HL-60/S4 treated with retinoic acid at 250 ng/mL for 4 days and 3 days (cell line): Measurements from ENCODE around the gene ATP1B2.
"Not testable (repeated sequence)": the region's sequence is repeated elsewhere in the genome, so short reads cannot be mapped to it uniquely, and the experiment has no call there.

Experiments used
- in situ Hi-C: fragments of 300-500 bp; cut with MboI; formaldehyde crosslinking; loops from 2 replicates; pipeline ENCODE4 v1.7.0; 2022; ENCODE audit warnings: low sequenced_read_pairs

ATP1B2 gene

DNA sequence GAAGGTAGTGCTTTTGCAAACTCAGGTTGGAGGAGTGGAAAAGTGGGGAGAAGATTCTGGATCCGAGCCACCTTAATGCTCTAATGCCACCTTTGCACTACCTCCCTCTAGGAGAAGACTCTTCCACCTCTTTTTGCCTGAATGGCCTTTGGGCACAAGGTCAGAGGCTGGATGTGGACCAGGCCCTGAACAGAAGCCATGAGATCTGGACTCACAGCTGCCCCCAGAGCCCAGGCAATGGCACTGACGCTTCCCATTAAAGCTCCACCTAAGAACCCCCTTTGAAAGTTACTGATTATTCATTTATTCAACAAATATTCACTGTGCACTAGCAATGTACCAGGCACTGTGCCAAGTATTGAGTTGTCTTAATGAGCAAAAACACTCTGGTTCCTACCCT, 17.6 kb upstream of the ATP1B2 start:
- in situ Hi-C loops: no loop called here

DNA sequence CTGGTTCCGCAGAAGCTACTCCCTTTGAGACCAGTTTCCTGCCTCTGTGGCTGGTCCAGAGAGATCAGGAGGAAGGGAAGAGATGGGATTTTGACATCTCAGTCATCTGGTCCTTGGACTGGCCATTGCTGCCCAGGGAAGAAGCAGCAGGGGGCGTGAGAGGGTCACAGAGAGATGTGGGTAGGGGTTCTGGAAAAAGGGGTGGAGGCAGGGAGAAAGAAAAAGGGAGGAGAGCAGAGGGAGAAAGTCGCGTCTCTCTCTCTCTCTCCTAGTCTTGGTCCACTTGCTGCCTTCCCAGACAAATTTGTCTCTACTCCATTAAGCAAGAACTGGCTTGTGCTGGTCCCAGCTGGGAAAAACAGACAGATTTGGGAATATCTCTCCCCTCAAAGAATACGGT, 16.3 kb upstream of the ATP1B2 start:
- in situ Hi-C loops: no loop called here

DNA sequence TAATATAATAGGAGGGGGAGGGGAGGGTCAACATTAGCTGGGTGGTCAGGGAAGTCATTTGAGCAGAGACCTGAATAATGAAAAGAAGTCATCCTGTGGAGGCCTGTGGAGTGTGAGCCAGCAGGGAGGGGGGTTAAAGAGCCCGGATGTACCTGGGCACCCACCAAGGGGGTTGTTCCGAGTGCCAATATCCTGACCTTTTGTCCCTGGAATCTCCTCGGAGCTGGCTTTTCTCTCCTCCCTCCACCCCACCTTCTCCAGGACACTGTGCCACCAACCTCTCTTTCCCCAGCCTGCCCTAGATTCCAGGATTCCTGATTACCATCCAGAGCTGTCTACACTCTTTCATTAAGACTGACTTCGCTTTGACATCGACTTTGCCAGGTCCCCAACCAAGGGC, 14.6 kb upstream of the ATP1B2 start:
- in situ Hi-C loops: no loop called here

DNA sequence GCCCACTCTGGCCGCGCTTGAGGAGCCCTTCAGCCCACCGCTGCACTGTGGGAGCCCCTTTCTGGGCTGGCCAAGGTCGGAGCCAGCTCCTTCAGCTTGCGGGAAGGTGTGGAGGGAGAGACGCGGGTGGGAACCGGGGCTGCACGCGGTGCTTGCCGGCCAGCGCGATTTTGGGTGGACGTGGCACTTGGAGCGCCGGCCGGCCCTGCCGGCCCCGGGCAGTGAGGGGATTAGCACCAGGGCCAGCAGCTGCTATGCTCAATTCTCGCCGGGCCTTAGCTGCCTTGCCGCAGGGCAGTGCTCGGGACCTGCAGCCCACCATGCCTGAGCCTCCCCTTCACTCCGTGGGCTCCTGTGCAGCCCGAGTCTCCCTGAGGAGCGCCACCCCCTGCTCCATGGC, 9.9 kb upstream of the ATP1B2 start:
- in situ Hi-C loops: no loop called here

DNA sequence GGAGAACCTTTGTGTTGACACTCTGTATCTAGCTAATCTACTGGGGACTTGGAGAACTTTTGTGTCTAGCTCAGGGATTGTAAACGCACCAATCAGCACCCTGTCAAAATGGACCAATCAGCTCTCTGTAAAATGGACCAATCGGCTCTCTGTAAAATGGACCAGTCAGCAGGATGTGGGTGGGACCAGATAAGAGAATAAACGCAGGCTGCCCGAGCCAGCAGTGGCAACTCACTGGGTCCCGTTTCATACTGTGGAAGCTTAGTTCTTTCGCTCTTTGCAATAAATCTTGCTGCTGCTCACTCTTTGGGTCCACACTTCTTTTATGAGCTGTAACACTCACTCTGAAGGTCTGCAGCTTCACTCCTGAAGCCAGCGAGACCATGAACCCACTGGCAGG, 9.1 kb upstream of the ATP1B2 start:
- in situ Hi-C loops: not testable (repeated sequence)

DNA sequence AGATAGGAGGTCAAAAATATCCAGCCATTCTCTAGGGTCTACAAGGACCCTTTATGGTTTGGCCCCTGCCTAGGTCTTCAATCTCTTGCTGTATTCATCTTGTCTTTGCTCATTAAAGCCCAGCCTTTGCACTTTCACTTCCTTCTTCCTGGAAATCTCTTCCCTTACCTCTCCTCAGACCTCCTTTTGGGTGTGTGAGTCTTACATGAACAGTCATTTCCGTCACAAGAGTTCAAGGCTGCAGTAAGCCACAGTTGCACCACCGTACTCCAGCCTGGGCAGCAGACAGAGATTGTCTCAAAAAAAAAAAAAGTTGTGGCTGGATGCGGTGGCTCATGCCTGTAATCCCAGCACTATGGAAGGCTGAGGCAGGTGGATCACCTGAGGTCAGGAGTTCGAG, 6.0 kb upstream of the ATP1B2 start:
- in situ Hi-C loops: no loop called here

DNA sequence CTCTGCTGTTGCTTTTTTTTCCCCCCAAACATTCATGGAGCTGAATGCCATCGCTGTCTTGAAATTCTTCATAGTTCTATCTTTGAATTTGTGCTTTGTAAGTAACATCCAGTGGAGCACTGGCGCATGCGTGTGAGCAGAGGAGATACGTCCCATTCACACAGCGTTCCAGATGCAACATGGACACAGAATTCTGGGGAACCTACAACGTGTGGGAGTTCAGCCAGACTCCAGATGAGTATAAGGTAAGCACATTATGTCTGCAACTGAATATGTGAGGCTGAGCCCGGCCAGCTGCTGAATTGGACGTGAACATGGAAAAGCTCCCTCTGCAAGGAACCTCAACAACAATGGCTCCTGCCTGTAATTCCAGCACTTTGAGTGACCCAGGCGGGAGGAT, 4.3 kb upstream of the ATP1B2 start:
- in situ Hi-C loops: no loop called here

DNA sequence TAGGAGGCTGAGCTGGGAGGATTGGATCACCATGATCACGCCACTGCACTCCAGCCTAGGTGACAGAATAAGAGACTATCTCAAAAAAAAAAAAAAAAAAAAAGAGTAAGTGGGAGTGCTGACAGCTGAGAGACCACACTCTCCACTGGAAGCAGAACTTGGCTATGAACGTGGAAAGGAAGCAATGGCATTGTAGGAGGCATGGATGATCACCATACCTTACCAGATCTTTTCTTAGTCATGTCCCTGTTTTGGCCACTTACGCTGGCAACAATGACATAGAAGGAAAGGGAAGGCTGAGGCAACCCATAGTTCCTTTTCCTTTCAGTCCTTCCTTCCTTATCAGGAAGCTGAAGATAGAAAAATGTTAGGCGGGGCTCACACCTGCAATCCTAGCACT, 3.7 kb upstream of the ATP1B2 start:
- in situ Hi-C loops: no loop called here

DNA sequence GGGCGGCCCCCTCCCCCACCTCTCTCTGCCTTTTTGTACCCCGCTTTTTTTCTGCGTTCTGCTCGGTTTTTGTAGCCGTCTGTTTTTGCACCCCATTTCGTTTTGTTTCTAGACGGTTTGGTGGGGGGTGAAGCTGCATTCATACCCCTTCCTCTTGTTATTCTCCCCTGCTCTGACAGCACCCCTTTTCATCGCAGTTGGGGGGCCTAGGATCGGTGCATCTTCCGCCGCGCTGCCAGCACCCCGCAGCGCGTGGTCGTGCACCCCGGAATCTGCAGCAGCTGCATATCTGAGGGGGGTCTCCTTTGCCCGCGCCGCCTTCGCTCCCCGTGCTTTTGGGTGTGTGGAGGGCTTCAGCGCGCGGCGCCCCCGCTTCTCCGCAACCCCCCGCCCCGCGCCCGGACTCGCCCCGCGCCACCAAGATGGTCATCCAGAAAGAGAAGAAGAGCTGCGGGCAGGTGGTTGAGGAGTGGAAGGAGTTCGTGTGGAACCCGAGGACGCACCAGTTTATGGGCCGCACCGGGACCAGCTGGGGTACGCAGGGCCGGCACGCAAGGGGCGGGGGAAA, 455 bp downstream of the ATP1B2 start:
- in situ Hi-C loops: no loop called here

DNA sequence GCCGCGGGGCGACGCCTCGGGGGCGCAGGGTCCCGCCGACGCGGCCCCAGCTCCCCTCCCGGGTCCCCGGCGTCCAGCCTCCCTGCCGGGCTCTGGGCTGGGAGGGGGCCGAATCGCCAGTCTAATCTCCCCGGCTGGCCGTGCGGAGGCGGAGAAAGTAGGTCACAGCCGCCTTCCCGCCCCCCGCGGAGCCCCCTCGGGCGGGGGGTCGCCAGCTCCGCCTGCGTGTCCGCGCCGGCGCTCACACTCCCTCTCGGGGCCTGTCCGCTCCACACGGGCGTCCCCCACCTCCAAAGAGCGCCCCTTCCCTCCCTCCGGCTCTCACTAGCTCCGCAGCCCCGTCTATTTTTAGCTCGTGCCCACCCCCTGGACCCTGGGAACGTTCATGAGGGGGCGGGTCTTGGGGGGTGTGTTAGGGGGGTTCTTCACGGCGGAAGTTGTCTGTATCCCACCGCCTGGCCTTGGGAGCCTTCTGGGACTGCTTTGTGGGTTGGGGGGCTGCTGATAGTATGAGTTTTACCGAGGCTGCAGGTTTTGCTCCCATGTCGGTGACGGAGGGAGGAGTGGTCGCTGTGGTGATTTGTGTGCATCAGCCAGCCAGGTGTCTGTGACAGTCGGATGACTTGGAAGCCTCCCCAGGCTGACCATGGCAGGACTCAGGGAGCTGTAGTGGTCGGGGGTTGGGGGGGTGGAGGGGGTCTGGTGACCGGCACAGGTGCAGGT, 1.1 kb downstream of the ATP1B2 start:
- in situ Hi-C loops: no loop called here

DNA sequence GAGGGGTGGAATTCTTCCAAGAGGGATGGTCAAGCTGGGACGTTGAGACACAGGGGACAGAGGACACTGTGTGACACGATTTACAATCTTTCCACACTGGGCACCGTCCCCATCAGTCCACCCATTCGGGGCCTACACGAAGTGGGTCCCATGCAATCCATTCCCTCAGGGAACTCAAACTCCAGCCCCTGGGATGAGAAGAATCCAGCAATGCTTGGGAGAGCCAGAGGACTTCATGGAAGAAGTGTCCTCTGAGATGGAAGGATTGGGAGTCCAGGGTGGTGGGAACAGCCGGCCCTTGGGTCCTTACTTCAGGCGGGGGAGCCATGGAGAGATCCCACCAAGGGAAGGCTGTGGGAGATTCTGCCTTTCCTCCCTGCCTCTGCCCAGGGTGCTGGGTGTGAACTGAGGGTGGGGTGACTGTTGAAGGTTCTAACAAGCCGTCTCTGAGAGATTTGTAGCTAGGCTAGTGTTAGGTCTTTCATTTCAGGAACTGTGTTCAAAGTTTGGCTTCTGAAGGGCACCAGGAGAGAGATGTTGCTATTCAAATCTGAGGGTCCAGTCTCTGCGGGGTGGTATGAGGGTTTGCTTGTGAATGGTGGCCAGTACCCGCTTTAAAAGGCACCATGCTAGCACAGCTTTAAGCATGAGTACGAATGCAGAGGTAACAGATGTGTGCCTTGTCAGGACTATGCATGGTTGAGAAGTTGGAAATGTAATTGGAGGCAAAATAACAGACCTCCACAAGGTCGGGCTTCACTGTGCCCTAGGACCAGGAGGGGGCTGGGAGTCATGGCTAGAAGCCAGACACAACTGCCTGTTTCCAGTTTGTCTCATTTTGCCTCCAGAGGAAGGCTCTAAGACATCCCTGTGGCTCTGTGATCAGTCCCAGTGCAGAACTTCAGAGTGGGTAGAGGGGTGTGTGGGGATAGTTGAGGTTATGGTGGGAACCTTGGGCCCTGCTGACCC, 1.9 kb downstream of the ATP1B2 start:
- in situ Hi-C loops: no loop called here

DNA sequence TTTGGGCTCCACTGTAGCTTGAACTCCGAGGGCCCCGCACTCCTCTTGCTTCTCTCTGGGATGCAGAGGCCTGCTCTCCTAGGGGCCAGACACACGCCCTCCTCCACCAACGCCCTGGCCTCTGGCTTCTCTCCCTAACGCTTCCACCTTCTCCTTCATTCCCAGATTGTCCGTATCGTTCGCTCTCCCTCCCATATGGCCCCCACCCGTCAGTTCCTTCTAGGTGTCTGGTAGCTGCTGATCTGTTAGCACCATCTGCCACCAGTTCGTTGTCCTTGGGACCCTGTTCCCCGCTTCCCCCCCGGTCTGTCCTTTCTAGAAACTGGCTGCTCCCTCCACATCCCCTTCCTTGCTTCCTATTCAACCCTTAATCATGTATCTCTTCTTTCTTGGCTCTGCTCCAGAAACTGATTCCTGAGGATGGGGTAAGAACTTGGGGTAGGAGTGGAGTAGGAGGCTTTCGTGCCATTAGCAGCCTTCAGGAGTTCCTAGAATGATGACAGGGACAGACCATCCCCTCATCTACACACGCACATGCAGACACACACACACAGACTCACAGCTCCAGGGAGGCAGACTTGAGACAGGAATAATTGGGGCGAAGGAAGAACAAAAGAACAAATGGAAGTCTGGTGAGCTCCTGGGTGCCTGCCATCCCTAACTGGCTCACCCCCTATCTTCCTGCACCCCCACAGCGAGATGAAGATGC, 4.3 kb downstream of the ATP1B2 start:
- in situ Hi-C loops: no loop called here

DNA sequence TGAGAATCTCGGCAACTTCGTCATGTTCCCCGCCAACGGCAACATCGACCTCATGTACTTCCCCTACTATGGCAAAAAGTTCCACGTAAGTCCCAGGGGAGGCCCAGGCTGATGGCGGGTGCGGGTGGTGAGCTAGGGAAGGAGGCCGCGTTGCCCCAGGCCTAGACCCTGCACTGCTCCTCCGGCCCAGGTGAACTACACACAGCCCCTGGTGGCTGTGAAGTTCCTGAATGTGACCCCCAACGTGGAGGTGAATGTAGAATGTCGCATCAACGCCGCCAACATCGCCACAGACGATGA, 4.8 kb downstream of the ATP1B2 start:
- in situ Hi-C loops: no loop called here

DNA sequence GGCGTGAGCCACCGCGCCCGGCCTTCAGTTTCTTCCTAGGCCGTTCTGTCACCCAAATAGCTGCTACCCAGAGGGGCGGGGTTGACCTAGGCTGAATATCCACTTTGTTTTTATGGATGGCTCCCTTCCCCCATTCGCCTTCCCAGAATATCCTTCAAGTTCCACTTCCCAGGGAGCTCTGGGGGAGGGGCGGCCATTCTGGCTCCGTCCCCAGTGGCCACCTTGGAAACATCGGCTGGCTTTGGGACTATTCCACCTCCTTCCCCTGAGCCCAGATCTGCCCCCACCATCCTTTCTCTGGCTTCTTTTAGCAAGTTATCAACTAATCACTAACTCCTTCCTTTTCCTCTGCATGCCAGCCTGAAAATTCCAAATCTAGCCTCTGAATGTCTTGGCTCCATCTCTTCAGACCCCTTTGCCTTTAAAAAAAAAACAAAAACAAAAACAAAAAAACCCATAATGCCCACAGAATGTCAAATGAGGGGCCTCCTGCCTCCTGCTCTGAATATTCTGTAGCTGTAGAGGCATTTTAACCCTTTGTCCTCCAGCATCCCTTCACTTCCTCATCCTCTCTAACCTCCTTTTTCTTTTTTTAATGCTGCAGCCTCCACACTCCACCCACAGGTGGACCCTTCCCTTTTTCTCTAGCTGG, 6.4 kb downstream of the ATP1B2 start:
- in situ Hi-C loops: no loop called here

DNA sequence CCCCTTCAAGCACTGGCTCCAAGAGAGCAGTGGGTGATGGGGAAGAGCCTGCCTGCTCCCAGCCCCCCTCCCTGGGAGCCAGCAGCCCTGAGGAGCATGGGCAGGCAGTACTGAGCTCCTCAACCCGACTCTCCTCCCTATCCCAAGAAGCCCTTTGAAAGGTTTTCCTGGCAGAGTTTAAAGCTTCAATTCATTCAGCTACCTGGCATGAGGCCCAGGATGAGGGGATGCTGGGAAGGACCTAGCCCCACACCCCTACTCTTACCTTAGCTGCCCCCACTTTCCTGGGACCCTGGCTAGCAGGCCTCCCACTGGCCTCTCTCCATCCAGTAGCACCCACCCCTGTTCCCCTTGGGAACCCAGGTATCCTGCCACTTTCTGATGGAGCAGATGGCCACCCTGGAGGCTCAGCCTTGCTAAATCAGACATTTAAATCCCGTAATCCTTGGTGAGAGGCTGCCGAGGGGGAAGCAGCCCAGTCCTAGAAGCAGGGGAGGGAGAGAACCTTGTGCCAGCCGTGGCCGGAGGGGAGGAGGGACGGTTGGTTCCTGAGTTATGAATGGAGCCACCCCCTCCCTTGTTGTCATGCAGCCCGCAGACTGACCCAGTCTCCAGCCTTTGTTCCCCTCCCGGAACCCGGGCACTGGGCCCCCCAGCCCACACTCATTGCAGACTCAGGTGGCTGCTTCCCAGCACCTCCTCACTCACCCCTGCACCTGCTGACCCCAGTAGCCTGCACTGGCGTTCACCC, 17.1 kb downstream of the ATP1B2 start:
- in situ Hi-C loops: no loop called here

DNA sequence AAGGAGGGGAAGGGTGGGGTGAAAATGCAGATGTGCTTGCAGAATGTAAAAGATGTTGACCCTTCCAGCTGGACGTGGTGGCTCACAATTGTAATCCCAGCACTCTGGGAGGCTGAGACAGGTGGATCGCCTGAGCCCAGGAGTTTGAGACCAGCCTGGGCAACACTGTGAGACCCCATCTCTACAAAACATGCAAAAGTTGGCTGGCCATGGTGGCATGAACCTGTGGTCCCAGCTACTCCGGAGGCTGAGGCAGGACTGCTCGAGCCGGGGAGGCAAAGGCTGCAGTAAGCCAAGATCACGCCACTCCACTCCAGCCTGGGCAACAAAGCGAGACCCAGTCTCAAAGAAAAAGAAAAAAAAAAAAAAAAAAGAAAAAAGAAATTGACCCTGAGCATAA, 17.8 kb downstream of the ATP1B2 start:
- in situ Hi-C loops: no loop called here

DNA sequence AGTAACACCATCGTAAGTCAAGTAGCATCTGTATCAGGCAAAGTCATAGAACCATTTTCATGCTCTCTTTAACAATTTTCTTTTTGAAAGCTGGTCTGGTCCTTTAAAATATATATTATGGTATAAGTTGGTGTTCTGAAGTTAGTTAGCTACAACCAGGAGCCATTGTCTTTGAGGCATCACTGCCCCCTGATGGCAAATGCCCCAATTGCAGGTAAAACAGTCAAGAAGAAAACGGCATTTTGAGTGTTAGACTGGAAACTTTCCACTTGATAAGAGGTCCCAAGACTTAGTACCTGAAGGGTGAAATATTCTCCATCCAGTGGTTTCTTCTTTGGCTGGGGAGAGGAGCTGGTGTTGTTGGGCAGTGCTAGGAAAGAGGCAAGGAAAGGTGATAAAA, 22.5 kb downstream of the ATP1B2 start:
- in situ Hi-C loops: no loop called here

DNA sequence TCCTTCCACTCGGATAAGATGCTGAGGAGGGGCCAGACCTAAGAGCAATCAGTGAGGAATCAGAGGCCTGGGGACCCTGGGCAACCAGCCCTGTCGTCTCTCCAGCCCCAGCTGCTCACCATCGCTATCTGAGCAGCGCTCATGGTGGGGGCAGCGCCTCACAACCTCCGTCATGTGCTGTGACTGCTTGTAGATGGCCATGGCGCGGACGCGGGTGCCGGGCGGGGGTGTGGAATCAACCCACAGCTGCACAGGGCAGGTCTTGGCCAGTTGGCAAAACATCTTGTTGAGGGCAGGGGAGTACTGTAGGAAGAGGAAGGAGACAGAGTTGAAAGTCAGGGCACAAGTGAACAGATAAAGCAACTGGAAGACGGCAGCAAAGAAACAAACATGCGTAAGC, 24.2 kb downstream of the ATP1B2 start:
- in situ Hi-C loops: no loop called here

DNA sequence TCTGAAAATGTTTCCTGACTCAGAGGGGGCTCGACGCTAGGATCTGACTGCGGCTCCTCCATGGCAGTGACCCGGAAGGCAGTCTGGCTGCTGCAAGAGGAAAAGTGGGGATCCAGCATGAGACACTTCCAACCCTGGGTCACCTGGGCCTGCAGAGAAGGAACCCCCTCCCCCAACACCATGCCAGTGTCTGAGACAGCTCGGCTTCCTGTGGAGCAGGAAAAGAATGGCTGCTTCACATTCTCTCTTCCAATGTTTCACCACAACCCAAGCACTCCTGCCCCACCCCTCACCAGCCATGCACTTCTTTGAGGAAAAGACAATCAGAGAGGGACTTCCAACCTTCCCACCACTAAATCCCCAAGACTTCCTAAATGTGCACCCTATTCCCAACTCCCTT, 25.8 kb downstream of the ATP1B2 start:
- in situ Hi-C loops: no loop called here

DNA sequence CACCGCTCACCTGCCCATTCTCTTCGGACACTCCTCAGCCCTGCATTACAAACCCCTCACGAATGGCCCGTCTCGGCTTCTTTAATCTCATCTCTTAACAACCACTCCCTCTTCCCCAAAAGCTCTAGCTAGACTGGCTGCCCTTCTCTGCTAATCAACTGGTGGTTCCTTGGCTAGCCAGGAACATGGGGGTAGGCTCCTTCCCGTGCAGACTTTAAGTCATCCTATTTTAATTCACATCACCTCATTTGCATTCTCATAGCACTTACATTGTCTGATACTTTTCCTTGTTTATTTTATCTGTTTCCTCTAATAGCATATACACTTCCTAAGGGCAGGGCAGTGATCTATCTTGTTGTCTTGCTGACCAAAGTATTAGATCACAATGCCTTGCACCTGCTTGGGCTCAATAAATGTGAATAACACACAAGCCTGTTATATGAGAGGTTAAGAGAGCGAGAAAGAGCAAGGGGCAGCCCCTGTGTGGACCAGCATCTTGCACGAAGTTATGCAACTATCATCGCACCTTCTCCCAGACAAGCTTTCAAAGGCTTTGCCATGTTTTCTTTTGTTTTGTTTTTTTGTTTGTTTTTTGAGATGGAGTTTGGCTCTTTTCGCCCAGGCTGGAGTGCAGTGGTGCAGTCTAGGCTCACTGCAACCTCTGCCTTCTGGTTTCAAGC, 26.8 kb downstream of the ATP1B2 start:
- in situ Hi-C loops: no loop called here
